ENCODE measurements around the gene CACNB1. TPM values are rescaled to one million over a fixed set of nuclear protein-coding genes. Genes with fewer than 3 reads are reported as not detected.
A peak's percentile ranks its signal among the peaks of the same experiment; 100 is the strongest.

The CACNB1 gene
- total RNA-seq, 1 donor from 2014 or later: 408 TPM

DNA sequence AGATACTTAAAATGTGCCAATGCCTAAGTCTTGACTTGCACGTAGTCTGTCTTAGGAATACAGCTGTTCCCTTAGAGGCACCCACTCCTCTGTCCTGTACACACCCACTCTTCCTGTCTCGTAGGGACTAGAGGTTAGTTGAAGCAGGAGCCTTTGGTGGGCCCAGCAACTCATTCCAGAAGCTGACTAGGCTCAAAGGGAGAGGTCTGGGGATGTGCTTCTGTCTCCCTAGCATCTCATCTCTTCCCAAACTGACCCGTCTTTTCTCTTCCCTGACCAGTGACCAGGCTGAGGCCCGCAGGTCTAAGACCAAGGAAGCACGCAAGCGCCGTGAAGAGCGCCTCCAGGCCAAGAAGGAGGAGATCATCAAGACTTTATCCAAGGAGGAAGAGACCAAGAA is 6.8 kb upstream of the CACNB1 start:
- no peak for DNase-seq (ENCODE audit: low read depth)

DNA sequence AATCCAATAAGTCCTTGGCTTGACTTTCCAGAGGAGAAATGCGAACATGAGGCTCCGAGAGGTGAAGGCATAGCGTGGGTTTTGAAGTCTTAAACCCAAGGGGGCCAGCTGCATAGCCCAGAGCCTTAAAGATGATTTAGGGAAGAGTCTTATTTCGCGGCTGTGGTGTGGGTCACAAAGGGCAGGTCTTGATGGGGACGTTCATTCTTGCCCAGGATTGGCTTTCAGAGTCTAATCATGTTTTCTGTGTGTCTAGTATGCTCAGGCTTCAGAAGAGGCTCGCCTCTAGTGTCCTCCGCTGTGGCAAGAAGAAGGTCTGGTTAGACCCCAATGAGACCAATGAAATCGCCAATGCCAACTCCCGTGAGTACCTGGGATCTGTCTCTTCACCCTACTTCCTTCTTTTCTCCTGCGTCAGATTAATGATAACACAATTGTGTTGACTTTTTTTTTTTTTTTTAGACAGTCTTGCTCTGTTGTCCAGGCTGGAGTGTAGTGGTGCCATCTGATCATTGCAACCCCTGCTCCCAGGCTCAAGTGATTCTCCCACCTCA is 3.6 kb upstream of the CACNB1 start:
- DNase-seq (ENCODE audit: low read depth): no peak

DNA sequence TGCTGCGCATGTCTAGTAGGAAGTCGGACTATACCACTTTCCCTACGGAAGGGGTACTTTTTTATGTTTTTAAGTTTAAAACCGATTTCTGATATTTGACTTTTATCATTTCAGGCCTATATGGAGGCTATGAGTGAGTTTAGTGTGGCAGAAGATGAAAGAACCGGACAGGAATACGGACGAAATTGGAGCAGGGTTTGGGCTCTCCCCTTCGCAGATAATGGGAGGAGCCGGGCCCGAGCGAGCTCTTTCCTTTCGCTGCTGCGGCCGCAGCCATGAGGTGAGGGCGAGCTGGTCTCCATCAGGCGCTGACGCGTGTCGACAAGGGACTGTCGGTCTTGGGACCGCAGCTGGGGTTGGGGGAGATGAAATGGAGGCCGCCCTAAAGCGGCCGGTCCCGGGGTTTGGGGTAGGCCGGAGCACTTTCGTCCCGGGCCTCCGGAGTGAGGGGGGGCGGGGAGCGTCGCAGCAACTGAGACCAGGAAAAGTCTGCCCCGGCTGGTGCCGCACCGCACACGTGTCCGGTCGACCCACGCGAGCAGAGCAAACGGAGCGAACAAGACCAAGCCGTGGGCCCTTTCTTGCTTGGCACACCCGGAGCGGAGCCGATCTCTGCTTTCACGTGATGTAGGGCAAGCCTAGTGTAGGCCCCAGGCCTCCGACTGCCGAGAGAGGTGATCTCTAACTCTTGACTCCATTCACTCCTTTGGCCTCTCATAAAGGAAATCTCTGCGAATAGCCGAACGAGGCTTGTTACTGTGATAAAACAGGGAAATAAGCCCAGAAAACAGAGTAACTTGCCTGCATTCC is 2.8 kb upstream of the CACNB1 start, which contains the start of gene RPL19:
Gene RPL19, plus strand, starts transcription at position 214 of the 810 bp plus-strand sequence. Its CDS starts 62 bp downstream, at position 276.
- no peak for DNase-seq (ENCODE audit: low read depth)

DNA sequence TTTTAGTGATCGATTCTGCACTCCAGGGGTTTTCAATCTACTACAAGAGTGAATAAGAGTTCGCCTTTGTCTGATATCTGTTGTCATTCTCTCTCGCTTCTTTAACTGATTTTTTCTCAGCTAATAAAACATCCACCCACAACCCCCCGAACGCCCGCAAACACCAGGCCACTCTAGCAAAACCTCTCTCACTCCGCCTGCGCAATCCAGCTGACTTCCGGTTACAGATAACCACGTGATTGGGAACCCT is 2.3 kb upstream of the CACNB1 start:
- DNase-seq (ENCODE audit: low read depth): peak; percentile 95

DNA sequence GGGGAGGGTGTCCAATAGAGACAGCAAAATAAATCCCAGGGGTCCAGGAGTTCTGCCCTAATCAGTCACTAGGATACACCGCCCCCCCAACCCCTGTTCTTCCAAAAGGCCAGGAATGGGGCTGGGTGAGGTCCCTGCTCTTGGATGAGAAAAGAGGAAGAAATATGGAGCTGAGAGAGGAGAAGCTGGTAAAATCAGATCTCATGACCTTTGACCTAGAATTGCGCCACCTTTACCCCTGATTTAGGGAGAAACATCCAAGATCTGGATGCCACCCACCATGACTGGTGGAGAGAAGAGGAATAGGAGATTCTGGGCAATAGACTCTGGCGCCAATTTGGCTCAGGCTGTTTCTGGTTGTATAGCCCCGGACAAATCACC is 707 bp upstream of the CACNB1 start:
- no peak for DNase-seq (ENCODE audit: low read depth)

DNA sequence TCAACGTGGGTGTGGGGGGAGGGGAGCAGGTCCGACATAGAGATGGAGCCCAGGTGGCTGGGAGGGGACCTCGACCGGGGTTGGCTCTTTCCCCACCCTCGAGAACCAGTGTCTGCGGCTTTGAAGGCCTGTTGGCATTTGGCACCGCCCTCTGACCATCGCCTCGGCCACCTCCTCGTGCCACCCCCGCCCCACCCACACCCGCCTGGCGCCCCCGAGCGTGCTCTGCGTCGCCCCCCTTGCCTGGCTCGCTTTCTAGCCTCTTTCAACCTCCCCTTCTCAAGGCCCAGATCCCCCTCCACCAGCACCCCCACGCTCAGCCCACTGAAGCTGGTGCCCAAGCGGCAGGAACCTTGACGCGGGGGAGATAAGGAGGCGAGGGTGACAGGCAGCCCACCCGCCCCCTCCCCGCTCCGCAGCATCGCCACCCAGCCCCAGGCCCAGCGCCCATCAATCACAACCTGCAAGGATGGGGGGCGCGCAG is 619 bp downstream of the CACNB1 start:
- DNase-seq (ENCODE audit: low read depth): peak; percentile 93

DNA sequence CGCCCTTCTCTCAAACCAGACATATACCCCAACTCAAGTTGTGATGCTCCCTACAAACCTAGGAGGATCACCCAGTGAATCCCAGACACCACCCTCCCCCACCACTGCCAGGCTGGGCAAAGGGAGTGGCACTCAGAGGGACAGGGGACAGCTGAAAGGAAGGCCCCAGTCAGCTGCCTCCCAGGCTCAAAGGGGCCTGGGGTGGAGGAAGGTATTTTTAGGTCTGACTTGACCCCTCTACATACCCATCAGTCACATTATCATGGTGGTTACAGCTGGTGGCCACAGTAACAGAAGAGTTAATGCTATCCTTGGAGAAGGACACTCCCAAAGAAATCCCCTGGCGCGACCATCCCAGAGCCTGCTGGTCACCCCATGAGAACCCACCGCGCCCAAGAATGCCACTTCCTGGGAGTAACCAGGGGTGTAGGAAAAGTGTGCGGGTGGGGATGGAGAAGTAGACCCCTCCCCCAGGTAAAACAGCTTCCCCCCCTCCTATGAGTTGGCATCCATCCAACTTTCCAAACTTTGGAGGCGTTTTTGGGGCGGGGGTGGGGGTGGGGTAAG is 1.1 kb downstream of the CACNB1 start:
- DNase-seq (ENCODE audit: low read depth): peak; percentile 98

DNA sequence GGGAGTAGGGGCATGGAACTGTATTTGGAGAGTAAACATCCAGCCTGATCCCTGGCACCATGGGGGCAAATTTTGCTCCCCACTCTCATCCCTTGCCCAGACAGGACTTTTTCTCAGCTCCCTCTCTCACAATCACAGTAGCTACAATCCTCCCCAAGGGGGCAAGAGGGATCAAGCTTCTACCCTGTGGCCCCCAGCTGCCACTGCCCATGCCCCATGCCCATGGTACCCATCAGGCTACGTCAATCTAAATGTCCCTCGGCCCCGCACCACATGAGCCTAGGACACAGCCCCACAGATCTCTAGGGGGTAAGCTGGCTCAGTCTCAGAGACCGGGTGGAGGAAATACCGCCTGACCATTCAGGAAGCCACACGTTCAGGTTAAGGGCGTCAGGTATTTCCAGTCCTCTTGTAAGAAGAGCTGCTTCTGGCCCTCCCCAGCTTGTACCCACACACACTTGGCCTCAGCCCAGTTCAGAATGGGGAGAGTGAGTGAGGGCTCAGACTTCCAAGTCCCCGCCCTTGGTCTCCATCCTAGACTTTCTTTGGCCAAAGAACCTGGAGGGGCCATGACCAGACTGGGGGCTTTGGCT is 1.8 kb downstream of the CACNB1 start:
- DNase-seq (ENCODE audit: low read depth): peak; percentile 91

DNA sequence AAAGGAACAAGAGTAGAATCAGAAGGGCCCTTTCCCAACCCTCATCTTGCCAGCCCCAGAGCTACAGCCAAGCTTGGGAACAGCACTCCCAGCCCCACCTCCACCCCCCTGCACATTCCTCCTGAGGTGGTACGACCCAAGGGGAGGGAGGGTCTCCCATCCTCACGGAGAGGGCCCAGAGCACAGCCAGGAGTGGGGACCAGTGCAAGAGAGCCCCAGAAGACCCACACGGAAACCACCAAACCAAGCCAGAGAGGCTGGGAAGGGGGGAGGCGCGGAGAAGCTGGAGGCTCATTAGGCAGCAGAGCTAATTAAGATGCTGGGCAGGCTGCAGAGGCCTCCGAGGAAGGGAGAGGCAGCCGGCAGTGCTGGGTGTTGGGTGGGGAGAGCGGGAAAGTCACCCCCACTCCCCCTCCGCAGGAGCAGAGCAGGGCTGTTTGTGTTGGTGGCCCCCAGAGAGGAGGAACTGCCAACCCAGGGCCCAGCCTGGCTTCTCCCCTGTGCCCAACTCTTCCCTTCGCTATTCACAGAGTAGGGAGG is 2.4 kb downstream of the CACNB1 start:
- peak; percentile 35 for DNase-seq (ENCODE audit: low read depth)

DNA sequence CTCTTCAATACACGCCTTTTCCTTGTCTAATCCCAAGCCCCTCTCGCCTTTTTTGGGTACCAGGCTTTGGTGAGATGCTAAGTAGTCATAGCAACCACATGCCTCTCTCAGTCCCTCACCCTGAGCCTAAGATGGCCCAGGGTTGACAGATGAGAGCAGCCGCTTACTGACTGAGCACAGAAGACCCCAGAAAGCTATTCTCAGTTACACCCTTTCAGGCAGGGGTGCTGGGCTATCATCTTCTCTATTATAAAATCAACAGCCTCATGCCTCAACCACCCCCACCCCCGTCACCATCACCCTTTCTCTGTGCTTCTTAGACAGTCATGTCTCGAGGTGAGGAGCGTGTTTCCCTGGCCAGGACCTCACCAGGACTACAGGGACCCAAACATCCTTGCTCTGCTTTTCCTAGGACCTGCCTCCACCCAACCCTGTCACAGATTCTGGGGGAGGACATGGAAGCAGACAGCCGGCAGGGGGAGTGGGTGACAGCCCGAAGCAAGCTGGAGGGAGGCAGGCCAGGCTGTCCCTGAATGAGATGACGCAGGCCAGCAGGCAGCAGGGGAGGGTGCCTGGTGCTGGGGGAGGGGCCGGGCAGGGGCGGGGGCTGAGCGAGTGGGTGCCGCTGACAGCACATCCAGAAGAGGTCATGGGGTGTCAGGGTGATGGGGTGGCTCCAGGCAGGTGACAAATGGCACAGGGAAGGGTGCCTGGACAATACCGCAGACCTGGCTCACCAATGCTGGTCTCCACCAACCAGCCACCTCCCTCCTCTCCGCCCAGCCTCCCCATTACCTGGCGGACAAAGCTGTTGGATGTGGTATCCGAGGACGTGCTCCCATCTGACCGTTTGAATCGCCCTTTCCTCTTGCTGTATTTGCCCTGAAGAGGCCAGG is 3.1 kb downstream of the CACNB1 start:
- peak; percentile 75 for DNase-seq (ENCODE audit: low read depth)

DNA sequence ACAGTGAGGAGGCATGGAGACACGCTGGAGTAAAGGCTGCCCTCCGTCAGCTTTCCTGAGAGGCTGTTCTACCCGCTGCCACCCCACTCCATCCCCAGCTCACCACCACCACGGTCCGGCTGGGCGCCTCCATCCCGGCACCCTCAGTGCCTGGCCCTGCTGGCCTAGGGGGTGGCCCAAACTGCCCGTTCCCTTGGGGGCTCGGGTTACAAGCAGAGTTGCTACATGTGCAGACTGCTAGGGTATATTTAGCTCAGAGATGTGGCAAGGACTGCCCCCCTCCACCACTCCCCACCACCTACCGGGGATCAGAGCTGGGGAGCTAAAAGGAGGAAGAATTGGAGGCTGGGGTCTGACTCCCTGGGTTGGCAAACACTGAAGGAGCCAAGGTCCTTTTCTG is 4.1 kb downstream of the CACNB1 start:
- DNase-seq (ENCODE audit: low read depth): peak; percentile 72

DNA sequence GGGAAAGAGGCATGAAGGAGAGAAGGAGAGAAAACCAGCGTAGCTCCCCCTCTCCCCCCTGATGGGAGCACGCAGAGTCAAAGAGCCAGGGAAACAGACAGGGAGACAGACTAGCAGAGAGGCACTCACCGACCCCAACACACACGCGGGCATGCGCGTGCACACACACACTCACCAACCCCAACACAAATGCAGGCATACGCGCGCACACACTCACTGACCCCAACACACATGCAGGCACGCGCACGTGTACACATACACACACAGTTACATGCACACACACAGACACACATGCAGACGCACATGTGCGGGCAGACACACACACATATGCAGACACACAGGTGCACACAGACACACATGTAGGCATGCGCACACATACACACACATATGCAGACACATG is 4.6 kb downstream of the CACNB1 start:
- no peak for DNase-seq (ENCODE audit: low read depth)

DNA sequence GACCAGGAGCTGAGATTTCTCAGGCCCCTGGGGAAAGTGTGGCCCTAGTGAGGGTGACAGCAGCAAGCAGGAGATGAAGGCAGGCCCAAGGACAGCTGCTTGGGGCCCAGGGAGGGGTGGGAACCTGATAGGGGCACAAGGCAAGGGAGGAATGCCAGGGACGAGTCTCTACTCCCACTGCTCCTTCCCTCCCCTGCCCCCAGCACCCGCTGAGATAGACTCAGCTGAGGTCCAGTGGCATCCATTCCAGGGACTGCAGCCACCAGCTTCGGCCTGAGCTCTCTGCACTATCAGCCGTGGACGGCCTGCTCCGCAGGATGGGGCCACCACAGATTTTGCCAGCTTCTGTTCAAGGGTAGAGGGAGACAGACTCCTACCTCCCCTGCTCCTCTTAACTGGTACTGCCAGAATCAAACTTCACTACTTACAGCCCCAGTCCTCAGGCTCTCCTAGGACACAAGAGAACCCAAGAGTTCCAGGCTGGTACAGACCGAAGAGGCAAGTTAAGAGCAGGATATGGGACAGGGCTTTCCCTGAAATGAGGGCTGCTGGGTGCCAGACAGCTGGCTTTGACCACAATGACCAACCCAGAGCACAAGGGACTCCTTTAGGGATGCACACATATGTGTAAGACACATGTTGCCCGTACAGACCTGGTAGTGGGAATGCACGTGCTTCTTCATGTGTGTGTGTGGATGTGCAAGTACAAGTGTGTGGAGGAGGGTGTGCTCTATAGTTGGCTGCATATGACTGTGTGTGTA is 5.5 kb downstream of the CACNB1 start:
- peak; percentile 89 for DNase-seq (ENCODE audit: low read depth)

DNA sequence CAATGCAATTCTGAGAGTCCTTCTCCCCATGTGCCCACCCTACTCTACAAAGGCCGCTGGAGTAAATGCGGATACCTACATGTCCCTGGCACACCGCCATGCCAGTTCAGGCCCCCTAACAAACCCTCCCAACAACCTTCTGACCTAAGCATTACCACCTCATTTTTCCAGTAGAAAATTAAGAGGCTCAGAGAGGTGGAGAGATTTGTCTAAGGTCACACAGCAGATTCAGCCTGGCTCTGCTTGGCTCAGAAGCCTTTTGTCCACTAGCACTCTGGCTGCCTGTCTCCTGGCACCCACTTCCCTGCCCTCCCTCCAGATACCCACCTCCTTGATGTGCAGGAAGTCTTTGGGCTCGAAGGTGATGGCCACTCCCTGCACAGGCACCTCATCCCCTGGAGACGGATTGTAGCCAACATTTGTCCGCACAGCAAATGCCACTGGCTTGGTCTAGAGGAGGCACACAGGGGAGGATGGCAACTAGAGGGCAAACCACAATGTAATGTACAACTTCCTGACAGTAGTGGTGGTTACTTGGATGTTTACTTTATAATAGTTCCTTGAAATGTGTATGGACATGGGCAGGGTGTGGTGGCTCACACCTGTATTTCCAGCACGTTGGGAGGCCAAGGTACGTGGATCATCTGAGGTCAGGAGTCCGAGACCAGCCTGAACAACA is 10.2 kb downstream of the CACNB1 start:
- no peak for DNase-seq (ENCODE audit: low read depth)

DNA sequence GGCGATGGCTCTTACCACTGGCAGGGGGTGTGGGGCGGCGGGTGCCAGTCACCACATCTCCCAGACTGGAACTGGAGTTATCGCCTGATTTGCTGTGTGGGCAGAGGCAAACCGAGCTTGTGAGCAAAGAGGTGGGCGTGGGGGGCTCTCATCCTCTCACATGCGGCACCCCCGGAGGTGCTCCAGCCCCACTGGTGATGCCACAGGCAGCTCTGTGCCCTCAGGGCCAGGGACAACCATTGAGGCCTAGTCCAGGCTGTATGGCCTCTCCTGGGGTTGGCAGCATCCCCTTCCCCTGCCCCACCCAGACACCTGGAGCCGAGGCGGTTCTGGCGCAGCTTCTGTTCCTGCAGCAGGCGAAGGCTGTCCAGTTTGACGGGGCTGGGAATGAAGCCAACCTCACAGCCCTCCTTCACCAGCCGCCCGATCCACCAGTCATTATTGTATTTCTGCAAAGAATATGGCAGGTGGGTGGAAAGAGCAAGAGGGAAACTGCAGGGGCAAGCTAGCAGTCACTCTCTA is 10.9 kb downstream of the CACNB1 start:
- DNase-seq (ENCODE audit: low read depth): no peak

DNA sequence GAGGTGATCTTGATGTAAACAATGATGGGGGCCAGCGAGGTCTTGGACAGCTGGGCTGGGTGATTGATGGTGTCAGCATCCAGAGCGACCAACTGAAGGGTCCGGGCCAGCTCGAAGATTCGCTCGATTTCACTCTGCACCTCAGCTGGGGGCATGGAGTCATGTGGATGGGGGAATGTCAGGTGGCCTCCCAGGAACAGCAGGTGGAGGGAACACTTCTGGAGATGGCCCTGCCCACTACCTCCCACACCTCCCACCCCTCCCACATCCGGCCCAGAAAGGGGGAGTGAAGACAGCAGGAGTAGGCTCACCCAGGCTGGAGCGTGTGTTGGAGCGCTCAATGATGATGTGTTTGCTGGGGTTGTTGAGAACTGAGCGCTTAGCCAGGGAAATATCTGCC is 13.7 kb downstream of the CACNB1 start:
- no peak for DNase-seq (ENCODE audit: low read depth)

DNA sequence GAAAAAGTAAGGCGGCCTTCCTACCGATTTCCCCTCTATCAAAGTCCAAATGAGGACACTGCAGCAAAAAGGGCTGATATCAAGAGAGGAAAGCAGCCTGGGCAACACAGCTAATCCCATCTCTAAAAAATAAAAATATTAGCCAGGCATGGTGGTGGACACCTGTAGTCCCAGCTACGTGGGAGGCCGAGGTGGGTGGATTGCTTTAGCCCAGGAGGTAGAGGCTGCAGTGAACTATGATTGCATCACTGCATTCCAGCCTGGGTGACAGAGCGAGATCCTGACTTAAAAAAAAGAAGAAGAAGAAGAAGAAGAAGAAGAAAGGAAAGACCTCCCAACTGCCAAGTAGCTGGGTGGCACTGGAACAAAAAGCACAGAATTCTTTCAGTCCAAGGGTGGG is 14.4 kb downstream of the CACNB1 start:
- DNase-seq (ENCODE audit: low read depth): no peak

DNA sequence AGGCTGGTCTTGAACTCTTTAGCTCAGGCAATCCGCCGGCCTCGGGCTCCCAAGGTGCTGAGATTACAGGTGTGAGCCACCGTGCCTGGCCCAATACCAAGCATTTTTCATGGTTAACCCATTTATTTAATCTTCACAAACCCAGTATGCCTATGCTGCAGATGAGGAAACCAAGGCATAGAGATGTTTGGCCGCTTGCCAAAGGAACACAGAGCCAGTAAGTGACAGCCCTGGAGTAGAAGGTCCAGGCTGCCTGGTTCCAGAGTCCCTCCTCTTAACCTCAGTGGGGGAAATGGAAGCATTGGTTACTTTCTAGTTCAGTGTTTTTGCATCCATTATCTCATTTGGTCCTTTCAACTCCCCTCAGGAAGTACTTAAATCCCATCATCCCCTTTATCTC is 16.2 kb downstream of the CACNB1 start:
- DNase-seq (ENCODE audit: low read depth): no peak

DNA sequence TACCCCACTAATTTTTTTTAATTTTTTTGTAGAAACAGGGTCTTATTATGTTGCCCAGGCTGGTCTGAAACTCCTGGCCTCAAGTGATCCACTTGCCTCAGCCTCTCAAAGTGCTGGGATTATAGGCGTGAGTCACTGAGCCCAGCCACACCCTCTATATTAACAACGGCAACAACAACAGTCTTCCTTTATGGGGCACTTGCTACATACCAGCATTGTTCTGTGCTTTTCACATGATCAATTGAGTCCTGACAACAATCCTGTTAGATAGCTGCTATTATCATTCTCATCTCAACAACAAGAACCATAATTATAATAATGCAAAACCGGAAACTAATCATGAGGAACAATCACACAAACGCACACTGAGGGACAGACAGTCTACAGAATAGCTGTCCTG is 18.9 kb downstream of the CACNB1 start:
- peak; percentile 52 for DNase-seq (ENCODE audit: low read depth)

DNA sequence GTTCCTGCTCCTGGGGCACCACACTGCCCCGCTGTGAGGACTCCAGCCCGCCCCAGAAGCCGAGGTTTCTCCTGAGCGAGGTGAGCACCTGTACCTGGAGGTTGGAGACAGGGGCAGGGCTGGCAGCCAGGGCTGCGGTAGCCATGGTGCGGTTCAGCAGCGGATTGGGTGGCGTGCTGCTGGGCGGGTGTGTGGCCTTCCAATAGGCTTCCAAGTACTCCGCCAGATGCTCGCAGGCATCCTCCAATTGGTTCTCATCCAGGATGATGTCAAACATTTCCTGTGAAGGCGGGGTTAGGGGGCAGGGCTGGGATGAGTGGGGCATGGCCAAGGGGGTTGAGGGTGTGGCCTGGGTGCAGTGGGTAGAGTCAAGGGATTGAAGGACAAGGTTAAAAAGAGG is 20.2 kb downstream of the CACNB1 start:
- peak; percentile 39 for DNase-seq (ENCODE audit: low read depth)

Measured in myocyte (in vitro differentiated cells).